HG03521 (cell line): ENCODE results near the gene URB1.
A peak's percentile ranks its signal among the peaks of the same experiment; 100 is the strongest.
"Not testable (repeated sequence)": the region's sequence is repeated elsewhere in the genome, so short reads cannot be mapped to it uniquely, and the experiment has no call there.

Experiments used
- ATAC-seq: cut with Tn5 transposase; IDR thresholded peaks from one replicate; pipeline ENCODE4 v1.9.1; 2021; ENCODE audit warnings: mild to moderate bottlenecking, moderate library complexity; ENCODE audit not compliant: unreplicated experiment

URB1 gene

DNA sequence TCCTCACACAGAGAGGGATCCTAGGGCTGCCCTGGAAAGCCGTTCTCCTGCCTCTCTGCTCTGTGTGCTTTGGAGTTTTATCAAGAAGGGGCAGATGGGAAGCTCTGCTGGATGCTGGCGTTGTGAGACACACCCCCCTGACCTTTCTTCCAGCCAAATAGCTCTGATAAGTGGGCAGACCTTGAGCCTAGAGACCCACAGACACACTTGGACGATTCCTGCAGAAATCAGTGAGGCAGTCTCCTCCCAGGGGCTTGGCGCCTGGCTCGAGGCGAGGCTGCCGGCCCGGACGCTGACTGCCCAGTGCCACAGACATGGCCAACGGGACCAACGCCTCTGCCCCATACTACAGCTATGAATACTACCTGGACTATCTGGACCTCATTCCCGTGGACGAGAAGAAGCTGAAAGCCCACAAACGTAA is 94.1 kb downstream of the URB1 start, which contains the start of gene MRAP:
Gene MRAP (plus strand): TSS at position 198 of the 424 bp plus-strand sequence. CDS start 117 bp downstream, at position 315.
- no peak for ATAC-seq

DNA sequence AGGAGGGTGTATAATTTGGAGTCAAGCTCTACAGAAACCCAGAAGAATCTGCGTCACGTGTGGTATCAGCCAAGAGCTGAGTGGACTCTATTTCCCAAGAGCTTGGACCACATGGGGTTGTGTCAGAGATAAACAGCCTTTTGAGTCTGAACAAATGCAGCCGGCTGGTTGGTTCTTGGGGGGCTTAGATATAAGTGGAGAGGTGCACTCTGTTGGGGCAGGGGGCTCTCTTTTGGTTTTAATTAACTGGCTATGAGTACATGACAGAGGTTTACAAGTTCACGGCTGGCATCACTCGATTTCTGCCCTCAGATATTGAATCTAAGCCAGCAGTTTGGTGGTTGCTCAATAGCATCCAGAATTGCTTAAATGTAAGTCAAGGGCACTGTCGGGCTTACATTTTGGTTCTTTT is 94.7 kb downstream of the URB1 start:
- ATAC-seq = no peak

DNA sequence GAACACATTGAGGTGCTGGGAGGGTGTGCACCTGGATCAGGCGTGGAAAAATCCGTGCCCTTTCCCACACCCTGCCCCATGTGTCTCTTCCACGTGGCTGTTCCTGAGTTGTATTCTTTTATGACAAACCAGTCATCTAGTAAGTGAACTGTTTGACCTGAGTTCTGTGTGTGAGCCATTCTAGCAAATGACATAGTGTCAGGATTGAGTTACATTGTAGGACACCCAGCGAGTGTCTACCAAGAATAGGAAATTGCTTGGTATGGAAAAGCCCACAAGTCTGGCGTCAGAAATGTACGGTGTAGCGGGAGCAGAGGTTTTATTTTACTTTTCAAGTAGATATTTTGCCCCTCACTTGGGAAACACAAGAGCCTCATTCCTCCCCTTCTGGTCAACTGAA is 95.4 kb downstream of the URB1 start:
- ATAC-seq = no peak

GRCh38 chr21:32285476-32285875 is 107.3 kb downstream of the URB1 start:
- ATAC-seq = no peak

DNA sequence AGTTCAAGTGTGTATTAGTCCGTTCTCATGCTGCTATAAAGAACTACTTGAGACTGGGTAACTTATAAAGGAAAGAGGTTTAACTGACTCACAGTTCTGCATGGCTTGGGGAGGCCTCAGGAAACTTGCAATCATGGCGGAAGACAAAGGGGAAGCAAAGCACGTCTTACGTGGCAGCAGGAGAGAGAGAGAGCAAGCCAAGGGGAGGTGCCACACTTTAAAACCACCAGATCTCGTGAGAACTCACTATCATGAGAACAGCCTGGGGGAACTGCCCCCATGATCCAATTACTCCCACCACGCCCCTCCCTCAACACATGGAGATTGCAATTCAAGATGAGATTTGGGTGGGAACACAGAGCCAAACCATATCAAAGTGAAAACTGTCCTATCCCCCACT is 109.8 kb downstream of the URB1 start:
- ATAC-seq = no peak

DNA sequence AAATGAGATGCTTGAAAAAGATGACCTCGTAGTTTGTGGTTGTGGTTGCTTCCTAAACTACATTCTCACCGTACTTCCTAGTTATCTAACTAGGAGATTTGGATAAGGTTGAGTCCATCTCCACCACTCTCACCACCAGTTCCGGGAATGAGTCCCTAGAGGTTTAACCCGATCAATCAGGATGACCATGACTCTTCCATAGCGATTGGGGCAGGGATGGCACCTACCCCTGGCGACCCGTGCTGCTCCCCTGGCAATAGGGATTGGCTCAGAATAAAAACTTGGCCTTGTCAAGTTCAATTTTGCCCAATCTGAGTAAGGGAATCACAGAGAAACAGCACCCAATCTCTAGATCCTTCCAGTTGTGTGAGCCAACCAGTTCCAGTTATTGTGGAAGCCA is 111.3 kb downstream of the URB1 start:
- no peak for ATAC-seq

DNA sequence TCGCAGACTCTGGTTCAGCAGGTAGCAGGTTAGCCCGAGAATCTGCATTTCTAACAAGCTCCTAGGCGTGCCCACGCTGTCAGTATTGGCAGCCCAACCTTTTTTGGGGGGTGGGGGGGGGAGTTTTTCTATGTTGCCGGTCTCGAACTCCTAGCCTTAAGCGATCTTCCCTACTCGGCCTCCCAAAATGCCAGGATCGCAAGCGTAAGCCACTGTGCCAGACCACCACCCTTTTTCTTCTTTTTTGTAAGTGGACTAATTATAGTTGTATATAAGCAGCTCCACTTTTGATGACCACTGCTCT is 113.5 kb downstream of the URB1 start:
- no peak for ATAC-seq

DNA sequence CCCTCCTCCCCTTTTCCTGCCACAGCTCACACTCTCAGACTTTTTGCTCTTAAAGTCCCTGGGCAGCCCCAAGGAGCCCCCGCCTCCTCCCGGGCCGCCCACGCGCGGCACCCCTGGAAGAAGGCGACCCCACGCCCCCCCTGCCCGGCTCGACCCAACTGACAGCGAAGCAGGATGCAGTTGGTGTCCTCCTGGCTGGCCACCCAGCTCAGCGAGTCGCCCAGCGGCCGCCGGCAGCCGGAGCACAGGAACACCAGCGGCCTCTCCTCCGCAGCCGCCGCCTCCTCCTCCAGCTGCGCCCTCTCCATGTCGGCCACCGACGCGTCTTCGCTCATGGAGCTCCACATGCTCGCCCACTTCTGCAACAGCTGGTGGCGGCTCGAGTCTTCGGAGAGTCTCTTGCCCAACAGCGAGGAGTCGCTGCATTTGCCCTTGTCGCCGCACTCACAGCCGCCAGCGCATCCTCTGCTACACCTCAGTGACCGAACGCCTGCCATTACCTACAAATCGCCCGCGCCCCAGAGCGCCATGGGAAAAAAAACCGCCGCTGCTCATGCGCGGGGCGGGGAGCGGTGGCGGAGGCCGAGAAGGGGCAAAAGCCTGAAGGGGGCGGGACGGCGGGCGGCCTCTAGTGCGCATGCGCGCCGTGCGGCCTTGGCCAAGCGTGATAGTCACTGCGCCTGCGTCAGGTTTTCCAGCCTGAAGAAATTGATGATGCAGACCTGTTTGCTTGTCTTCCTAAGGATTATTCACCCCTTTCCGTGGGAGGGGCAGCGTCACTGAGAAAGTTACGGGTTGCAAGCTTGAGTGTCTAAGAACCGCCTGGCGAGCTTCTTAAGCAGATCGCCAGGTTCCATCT is 114.1 kb downstream of the URB1 start, which contains the start of gene MIS18A:
Gene MIS18A (minus strand): TSS at position 532 of the 859 bp plus-strand sequence. CDS start 35 bp downstream, at position 497.
- ATAC-seq = peak; percentile 87

- ATAC-seq = peak; percentile 12
Measured at GRCh38 chr21:32278103-32278502, 114.7 kb downstream of the URB1 start.

- no peak for ATAC-seq
Measured at GRCh38 chr21:32276671-32277070, 116.1 kb downstream of the URB1 start.

DNA sequence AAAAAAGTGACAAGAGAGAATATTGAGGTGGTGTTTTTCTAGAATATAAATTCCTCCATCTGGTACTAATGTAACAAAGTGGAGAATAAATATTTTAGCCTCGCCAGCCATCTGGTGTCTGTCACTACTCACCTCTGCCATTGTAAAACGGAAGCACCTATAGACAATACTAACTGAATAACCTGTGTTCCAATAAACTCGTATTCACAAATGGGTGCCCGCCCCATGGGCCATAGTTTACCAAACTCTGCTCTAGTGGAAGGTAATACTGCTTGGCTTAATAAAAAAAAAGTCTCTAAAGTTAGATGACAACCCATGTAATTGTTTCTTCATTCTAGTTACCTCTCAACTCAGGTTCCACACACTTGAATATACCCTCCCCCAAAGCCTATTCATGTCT is 122.1 kb downstream of the URB1 start:
- ATAC-seq = no peak

GRCh38 chr21:32265321-32265720 is 127.5 kb downstream of the URB1 start:
- not testable (repeated sequence) for ATAC-seq

- no peak for ATAC-seq
Measured at GRCh38 chr21:32261929-32262328, 130.9 kb downstream of the URB1 start.
